AG20443 (cell line): Measurements from ENCODE around the gene CLNK.

Source experiments
- DNase-seq: peaks from one replicate; pipeline ENCODE4 v3.0.0; 2012; ENCODE audit warnings: low spot score, mixed read lengths

Gene CLNK

DNA sequence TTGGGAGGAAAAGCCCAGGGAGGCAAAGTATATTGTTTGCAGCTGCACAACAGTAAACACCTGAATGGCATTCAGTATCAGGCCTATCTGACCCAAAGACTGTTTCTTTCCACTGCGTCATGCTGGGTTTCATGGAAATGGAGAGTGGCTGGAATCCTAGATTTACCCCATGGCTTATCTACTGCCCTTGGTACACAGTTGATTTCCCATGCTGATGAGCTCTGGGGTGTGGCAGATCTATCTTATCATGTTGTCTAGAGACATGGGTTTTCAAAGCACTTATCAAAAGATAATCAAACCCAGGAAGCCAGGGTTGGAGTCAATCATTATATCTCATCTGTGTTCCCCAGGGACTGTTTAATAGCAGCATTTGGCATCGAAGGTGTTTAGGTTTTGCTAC is 72.1 kb downstream of the CLNK start:
- DNase-seq, result no peak

DNA sequence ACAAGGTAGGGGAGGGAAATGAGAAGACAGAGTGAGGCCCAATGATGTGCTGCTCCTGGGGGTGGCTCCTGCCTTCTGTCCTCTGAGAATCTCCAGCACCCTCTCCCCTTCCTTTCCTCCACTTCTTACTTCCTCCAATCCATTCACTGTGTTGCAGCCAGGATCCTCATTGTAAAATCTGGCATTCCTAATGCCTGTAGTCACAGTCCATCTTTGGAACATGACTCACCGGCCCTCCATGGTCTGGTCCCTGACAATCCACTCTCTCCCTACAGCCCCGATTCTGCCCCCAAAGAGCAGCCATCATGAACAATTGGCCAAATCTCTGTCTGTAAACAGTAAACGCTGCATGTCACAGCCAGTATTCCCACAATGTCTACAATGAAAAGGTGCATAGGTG is 72.9 kb downstream of the CLNK start:
- DNase-seq, result peak; percentile 20

- DNase-seq, result no peak
Measured at GRCh38 chr4:10608501-10609219, 75.9 kb downstream of the CLNK start.

DNA sequence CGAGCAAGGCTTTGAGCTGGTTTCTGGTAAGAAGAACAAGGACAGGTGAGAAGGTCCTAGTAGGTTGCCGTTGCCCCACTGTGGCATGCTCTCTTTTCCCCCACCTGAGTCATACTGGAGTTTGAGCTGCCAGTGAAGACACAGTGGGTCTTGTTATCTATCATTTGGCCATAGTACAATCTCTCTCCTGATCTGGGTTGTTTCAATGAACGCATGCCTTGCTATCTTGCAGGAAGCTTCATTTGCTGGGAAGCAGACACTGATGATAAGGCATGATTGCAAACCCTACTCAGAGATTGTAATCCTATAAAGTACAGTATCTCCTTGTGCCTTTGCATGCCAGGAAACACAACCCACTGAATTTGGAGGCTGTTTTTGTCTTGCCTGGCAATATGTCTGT is 77.4 kb downstream of the CLNK start:
- no peak for DNase-seq

- DNase-seq, result no peak
Measured at GRCh38 chr4:10606483-10607155, 77.9 kb downstream of the CLNK start.

DNA sequence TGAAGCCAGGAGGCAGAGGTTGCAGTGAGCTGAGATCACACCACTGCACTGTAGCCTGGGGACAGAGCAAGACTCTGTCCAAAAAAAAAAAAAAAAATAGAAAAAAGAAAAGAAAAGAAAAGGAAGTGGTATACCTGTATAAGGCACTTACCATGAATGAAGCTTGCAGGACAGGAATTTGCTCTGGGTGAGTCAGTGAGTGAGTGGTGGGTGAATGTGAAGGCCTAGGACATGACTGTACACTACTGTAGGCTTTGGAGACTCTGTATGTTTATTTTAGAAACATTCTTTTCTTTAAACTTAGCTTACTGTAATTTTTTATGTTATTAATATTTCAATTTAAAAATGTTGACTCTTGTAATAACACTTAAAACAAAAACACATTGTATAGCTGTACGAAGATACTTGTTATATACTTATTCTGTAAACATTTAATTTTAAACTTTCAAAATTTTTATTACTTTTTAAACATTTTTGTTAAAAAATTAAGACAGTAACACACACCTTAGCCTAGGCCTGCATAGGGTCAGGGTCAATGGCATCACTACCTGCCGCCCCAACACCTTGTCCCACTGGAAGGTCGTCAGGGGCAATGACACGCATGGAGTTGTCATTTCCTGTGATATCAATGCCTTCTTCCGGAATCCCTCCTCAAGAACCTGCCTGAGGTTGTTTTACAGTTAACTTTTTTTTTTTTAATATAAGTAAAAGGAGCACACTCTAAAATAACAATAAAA is 78.7 kb downstream of the CLNK start:
- DNase-seq, result no peak

DNA sequence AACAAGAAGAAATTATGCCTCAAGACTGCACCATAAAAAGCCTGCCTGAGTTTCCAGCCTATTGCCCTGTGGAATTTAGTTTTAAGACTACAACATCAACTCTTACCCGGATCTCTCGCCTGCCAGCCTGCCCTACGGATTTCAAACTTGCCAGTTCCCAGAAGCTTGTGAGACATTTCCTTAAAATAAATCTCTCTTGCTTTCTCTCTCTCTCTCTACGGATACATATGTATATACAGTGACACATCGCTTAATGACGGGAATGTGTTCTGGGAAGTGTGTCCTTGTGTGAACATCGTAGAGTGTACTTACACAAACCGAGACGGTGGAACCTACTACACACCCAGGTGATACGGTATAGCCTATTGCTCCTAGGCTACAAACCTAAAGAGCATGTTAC is 79.5 kb downstream of the CLNK start:
- no peak for DNase-seq

- DNase-seq, result no peak
Measured at GRCh38 chr4:10599574-10599973, 85.0 kb downstream of the CLNK start.

- no peak for DNase-seq
Measured at GRCh38 chr4:10598829-10599228, 85.7 kb downstream of the CLNK start.

DNA sequence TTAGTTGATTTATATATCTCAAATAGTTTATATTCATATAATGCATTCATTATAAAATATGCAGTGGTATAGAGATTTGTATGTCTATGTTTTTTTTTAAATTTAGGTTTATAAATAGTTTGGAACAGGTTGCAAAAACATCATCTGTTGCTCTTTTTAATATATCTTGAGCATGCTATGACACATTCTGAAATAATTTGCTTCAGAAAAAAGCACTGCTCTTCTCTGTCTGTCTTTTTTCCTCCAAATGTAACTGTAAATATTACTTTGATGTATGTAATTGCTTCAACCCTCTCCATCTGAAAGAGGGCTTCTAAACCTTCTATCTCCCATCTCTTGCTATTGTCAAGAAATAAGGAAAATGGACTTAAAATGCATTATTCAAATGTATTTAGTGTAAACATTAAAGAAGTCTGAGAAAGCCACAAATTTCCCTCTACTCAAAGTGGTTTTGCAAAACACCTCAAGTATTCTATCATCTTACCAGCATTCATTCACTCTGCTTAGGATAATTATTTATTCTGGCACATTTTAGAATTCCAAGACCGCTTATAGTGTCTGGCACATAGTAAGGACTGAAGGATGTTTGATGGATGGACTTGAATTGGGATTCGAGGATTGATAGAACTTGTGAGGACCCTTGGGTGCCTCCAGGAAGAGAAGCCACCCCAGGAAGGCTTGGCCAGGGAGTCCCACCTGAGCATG is 87.8 kb downstream of the CLNK start:
- DNase-seq, result no peak

GRCh38 chr4:10593130-10593529 is 91.4 kb downstream of the CLNK start:
- no peak for DNase-seq

DNA sequence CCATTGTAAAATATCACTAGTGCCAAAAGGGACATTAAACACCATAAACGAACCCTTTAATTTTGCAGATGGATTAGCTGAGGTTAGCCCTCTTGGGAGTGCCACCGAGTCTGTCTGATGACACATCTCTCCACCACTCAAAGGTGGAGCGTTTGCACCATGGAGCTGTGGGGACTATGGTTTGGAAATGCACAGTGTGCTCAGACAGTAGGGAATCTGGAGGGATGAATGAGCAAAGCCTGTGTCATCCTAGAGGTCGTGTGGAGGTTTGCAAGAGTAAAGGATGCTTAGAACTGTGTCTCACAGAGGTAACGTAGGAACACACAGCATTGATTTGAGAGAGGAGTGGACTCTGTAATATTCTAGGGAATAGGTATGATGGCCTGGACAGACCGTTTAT is 93.7 kb downstream of the CLNK start:
- no peak for DNase-seq

- DNase-seq, result no peak
Measured at GRCh38 chr4:10589799-10590198, 94.8 kb downstream of the CLNK start.

DNA sequence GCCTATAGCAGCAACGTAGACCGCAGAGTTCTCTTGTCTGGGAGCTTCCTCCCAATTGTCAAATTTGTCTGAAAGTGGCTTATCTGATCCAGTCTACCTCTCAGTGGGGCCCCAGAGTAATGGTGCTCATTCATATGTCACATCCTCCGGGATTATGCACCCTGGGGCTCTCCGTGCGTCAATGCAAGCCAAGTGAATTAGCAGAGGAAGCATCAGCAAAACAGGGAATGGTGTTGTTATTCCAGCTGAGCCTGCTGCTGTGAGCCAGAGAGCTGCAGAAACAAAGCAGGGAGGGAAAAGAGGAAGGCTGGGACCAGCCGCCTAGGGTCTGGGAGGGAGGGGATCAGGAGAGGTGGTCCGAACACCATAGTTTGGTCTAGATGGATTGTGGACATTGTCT is 95.2 kb downstream of the CLNK start:
- no peak for DNase-seq

GRCh38 chr4:10587697-10588096 is 96.9 kb downstream of the CLNK start:
- DNase-seq, result no peak

DNA sequence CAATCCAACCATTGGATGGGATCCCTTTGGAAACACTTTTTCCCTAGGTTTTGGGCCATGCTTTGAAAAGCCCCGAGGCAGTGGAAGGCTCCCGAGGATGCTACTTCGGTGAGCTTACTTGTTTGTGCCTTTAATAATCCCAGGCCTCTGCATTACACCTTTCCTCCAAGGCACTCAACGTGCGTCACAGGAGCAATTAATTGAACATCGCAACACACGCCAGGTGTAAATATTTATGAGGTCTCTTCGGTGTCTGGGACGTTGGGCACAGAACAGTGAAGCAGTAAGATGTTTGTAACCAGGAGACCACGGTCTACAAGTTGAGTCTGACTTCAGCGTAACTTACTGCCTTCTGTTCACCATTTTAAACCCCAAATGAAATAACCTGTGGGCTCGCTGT is 97.3 kb downstream of the CLNK start:
- no peak for DNase-seq

DNA sequence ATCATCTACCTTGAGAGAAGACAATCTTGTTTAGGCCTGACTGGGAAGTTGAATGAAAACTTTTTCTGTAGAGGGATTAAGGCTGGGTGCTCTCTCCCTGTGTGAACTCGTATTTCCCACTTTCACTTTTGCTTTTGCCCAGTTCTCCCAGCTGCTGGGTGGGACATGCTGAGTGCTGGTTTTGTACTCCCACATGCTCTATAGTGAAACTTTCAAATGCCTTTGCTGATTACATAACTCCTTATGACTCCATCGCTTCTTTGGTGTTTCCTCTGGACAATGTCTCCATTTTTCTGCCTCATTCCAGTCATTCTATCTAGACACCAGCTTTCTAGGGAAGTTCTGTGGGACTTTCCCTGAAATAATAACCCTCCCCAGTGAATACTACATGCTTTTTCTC is 100.5 kb downstream of the CLNK start:
- peak; percentile 47 for DNase-seq

GRCh38 chr4:10582951-10583350 is 101.6 kb downstream of the CLNK start:
- DNase-seq, result no peak

DNA sequence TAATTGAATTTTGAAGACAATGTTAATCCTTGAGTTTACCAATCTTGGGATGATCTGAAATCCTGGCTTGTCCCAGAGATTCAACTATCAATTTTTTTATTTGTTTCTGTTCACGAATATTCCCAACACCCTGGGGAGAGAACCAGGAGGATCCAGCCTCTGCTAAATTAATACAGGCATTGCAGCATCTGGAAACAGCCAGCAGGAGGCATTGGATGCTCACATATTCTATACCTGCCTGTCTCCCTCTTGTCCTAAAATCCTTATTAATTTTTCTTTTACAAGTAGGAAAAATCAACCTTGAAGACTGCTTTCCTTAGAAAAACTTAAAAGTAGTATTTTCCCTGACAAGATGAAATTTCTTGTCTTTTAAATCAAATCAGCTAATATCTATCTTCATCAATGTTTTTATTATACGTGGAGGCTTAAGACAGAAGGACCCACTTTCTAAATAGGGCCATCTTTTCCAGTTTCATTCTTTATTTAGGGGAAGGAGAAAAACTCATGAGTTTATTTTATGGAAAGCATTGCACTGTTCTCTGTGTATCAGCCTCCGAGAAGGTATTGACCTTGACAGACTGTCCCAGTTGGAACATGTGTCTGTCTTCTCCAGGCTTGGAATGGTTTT is 102.4 kb downstream of the CLNK start:
- peak; percentile 43 for DNase-seq

- no peak for DNase-seq
Measured at GRCh38 chr4:10581022-10581421, 103.5 kb downstream of the CLNK start.

GRCh38 chr4:10579648-10580047 is 104.9 kb downstream of the CLNK start:
- DNase-seq, result no peak
